Duodenal mucosa (tissue), 2 donors: ENCODE results near the gene MMP15.

ENCODE experiments used
- H3K27ac ChIP-seq: one replicate; pipeline ENCODE4 v1.7.0; 2013; ENCODE audit warnings: low read depth, low read length
- H3K27me3 ChIP-seq, 2 donors: one replicate each; pipeline ENCODE4 v1.7.0; 2013; ENCODE audit warnings: low read length in 2 of 2, control low read depth in 1 of 2; ENCODE audit not compliant: insufficient read depth in 2 of 2, control insufficient read depth in 1 of 2
- H3K36me3 ChIP-seq, 2 donors: one replicate each; pipeline ENCODE4 v1.7.0; 2013; ENCODE audit warnings: low read length in 2 of 2, control low read depth in 1 of 2; ENCODE audit not compliant: insufficient read depth in 2 of 2, control insufficient read depth in 1 of 2
- H3K4me1 ChIP-seq, 2 donors: one replicate each; pipeline ENCODE4 v1.7.0; 2013; ENCODE audit warnings: low read length in 2 of 2, control low read depth in 1 of 2; ENCODE audit not compliant: insufficient read depth in 2 of 2, control insufficient read depth in 1 of 2
- H3K4me3 ChIP-seq, 2 donors: one replicate each; pipeline ENCODE4 v1.7.0; 2013; ENCODE audit warnings: low read length in 2 of 2, low read depth in 1 of 2
- H3K9ac ChIP-seq, 2 donors: one replicate each; pipeline ENCODE4 v1.7.0; 2013; ENCODE audit warnings: low read length in 2 of 2, low read depth in 1 of 2
- H3K9me3 ChIP-seq, 2 donors: one replicate each; pipeline ENCODE4 v1.7.0; 2013; ENCODE audit warnings: low read length in 2 of 2, control low read depth in 1 of 2; ENCODE audit not compliant: control insufficient read depth in 1 of 2

MMP15 gene

DNA sequence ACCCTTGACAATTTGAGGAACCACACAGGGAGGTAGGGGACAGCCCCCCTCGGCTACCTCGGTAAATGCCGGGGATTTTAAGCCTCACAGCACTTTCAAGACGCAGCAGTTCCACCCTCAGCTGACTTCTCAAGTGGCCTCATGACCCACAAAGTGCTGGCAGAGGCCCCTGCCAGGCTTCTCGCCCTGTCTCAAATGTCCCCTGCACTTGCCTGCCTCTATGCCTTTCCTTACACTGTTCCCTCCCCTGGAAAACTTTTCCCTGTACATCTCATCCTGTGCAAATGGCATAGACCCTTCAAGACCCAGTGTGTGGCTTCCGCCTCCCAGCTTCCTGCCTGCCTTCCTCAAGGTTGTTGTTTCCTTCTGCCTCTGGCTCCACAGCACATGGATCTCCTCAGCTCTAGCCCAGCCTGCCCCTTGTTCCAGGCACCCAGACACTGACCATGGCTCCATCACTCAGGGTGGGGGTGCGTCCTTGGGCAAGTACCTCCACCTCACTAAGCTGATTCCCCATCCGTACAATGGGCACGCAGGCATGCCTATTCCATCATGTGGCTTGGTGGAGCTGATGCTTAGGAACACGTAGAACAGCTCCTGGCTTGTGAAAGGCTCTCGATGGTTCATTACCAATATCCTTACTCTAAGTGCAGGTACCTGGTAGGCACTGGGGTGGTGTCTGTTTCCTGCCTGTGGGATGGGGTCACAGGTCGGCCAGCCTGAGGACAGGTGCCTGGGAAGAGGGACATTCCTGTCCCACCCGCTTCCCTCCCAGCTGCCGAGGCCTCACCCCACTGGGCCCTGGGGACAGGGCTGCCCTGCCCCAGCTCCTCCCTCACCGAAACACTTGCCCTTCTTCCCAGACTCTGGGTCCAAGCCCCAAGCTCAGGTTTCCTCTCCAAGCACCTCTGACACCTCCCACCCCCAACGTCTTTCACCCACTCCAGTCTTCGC is 24.0 kb downstream of the MMP15 start:
- Histone ChIP-seq H3K27me3 (no peaks in the 10 kb centered on the region), H3K36me3 (peaks cover 3 to 7% of the 10 kb centered on the region in 2 donors), H3K4me1 (peaks cover 13 to 16% of the 10 kb centered on the region in 2 donors), H3K9ac (no peak overlapping the region), H3K9me3 (no peaks in the 10 kb centered on the region), H3K27ac (no peak overlapping the region), H3K4me3 (no peak overlapping the region)

DNA sequence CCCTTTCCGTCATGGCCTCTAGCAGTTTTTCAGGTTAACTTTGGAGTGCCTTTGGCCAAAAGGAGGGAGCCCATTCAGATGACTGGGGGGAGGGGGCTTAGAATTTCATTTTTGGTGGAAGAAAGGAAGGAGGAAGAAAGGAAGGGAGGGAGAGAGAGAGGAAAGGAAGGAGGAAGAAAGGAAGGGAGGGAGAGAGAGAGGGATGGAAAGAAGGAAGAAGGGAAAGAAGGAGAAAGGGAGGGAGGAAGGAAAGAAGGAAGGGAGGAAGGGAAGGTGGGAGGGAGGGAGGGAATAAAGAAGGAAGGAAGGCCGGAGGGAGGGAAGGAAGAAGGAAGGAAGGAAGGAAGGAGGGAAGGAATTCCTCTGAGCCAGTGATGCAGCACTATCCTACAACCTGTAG is 25.7 kb downstream of the MMP15 start:
- Histone ChIP-seq H3K36me3 (no peaks in the 10 kb centered on the region), H3K27ac (no peak overlapping the region), H3K9ac (no peak overlapping the region), H3K4me3 (no peak overlapping the region), H3K4me1 (peaks cover 10 to 11% of the 10 kb centered on the region in 2 donors), H3K27me3 (no peaks in the 10 kb centered on the region), H3K9me3 (no peaks in the 10 kb centered on the region)

DNA sequence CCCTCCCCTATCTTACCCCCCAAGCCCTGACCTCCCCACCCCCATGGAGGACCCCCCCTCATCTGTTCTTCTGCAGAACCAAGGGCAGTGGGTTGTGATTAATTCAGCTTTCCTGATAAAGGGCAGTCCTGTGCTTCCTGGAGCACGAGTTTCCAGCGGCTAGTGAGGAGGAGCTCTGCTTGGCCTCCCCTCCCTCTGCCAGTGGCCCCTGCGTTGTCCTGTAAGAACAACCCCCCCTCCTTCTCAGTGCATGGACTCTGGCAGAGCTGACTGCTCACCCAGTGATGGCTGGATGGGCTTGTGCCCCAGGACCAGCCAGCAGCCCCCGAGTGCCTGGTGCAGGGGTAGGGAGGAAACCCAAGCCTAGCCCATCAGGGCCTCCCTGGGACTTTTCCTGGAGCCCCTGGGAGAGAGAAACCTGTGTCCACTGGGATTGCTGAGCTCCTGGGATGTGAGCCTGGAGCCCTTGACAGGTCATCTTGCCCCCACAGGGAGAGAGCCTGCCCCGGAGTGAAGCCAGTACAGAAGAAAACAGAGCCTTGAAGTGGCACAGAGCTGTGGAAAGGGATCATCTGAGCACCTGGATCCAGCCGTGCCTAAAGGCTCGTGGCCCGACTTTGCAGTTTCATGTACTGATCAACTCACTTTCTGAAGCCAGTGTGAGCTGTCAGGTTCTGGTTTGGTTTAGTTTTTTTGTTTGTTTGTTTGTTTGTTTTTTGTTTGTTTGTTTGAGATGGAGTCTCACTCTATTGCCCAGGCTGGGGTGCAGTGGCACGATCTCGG is 26.5 kb downstream of the MMP15 start:
- Histone ChIP-seq H3K27me3 (no peaks in the 10 kb centered on the region), H3K4me3 (no peak overlapping the region), H3K36me3 (no peaks in the 10 kb centered on the region), H3K4me1 (peaks cover 3 to 4% of the 10 kb centered on the region in 2 donors), H3K9ac (no peak overlapping the region), H3K9me3 (no peaks in the 10 kb centered on the region), H3K27ac (no peak overlapping the region)

DNA sequence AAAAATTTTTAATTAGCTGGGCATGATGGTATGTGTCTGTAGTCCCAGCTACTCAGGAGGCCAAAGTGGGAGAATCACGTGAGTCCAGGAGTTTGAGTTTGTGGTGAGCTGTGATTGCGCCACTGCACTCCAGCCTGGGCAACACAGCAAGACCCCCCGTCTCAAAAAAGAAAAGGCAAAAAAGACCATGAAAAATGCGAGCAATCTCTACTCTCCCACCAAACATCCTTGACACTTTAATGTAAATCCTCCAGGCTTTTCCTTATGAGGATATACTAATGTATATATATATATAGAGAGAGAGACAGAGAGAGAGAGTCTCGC is 28.1 kb downstream of the MMP15 start:
- Histone ChIP-seq H3K36me3 (no peaks in the 10 kb centered on the region), H3K9me3 (no peaks in the 10 kb centered on the region), H3K27ac (no peak overlapping the region), H3K4me1 (no peaks in the 10 kb centered on the region), H3K4me3 (no peak overlapping the region), H3K27me3 (peaks cover 0 to 6% of the 10 kb centered on the region in 2 donors), H3K9ac (no peak overlapping the region)

DNA sequence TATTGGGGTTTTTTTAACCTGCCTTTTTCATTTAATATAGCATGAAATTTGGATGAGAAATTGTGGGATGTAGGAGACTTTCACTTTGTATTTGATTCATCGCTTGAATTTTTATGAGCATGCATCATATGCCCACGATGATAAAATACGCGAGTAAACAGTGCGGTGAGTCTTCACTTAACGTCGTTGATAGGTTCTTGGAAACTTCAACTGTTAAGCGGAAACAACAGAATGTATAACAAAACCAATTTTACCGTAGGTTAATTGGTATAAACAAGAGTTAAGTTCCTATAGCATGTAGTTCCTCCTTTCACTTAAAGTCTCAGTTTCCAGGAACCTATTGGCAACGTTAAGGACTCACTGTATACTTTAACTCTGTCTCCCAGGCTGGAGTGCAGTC is 28.7 kb downstream of the MMP15 start:
- Histone ChIP-seq H3K9ac (no peak overlapping the region), H3K9me3 (no peaks in the 10 kb centered on the region)

DNA sequence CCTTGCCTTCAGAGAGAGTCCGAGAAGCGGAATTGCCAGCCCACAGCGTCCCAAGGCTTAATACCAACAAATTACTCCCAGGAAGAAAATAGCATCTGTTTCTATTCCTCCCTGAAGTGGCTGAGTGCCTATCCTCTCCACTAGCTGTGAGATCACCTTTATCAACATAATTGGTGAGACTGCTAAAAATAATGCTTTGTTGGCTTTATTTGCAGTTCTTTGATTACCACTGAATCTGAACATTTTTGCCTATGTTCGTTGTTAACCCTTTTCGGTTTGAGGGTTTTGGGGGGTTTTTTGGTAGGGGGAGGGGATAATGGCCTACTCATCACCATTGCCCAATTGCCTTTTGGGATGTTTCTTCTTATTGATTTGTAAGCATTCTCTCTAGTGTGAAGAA is 31.0 kb downstream of the MMP15 start:
- no peak overlapping the region for H3K4me3 ChIP-seq
- H3K27ac ChIP-seq = no peak overlapping the region
- no peaks in the 10 kb centered on the region for H3K36me3 ChIP-seq
- no peaks in the 10 kb centered on the region for H3K4me1 ChIP-seq
- H3K9me3 ChIP-seq = no peaks in the 10 kb centered on the region
- H3K9ac ChIP-seq = no peak overlapping the region
- peaks cover 0 to 6% of the 10 kb centered on the region in 2 donors for H3K27me3 ChIP-seq

More for the DNA sequence above, 28.7 kb downstream of the MMP15 start:
- Histone ChIP-seq H3K4me3 (no peak overlapping the region), H3K27me3 (peaks cover 0 to 6% of the 10 kb centered on the region in 2 donors), H3K36me3 (no peaks in the 10 kb centered on the region), H3K27ac (no peak overlapping the region), H3K4me1 (no peaks in the 10 kb centered on the region)

DNA sequence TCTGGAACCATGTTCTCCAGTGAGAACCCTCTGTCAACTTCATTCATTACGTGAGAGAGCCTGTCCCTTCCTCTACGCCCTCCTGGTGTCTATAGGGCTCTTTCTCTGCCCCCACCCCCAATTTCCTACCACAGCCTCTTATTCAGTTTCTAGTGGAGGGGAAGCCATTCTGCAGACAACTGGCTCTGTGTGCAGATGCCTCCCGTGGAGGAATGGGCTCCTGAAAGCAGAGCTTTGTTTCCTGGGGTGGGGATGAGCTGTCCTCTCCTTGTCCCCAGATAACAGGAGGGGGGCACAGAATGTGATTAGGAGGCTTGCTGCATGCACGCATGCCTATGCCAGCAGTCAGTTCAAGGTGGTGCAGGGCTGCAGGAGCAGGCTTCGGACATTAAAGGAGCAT is 31.6 kb downstream of the MMP15 start:
- H3K27ac ChIP-seq = no peak overlapping the region
- H3K4me3 ChIP-seq = no peak overlapping the region
- no peaks in the 10 kb centered on the region for H3K4me1 ChIP-seq
- H3K9ac ChIP-seq = no peak overlapping the region
- H3K36me3 ChIP-seq = no peaks in the 10 kb centered on the region
- no peaks in the 10 kb centered on the region for H3K9me3 ChIP-seq
- peaks cover 0 to 6% of the 10 kb centered on the region in 2 donors for H3K27me3 ChIP-seq

DNA sequence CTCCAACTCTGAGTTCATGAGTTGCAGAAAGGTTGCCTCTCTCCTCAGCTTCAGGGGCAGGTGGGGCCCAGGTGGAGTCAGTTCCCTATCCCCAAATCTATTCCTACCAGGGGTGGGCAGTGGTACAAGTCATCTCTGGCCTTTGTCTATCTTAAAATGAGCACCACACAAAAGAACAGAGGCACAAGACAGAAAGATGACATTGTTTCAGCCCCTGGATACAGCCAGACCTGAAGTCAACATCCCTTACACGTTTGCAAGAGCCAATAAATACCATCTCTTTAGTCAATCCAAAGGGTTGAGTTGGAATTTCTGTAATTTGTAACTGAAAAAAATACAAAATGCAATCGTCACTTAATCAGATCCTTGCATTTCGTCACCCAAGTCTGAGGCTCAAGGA is 32.2 kb downstream of the MMP15 start:
- H3K27me3 ChIP-seq = peaks cover 0 to 6% of the 10 kb centered on the region in 2 donors
- H3K36me3 ChIP-seq = no peaks in the 10 kb centered on the region
- no peak overlapping the region for H3K27ac ChIP-seq
- H3K9me3 ChIP-seq = no peaks in the 10 kb centered on the region
- H3K9ac ChIP-seq = no peak overlapping the region
- H3K4me3 ChIP-seq = no peak overlapping the region
- no peaks in the 10 kb centered on the region for H3K4me1 ChIP-seq

DNA sequence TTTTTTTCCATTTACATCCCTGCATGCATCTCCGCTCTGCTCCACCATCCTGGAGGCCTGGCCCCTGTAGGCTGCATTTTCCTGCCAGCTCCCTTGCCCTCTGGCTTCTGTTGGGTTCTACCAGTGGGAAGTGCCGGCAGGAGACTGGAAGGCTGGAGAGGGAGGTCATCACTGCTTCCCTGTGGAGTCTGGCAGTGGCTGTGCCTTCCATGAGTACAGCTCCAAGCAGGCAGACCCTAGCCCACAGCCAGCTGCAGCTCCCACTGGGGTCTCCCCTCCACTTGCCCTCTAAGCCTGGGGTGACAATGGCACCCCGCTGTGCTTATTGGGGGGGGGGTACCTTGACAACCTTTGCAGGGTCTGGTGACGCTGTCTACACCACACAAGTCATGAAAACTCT is 37.3 kb downstream of the MMP15 start:
- no peak overlapping the region for H3K4me3 ChIP-seq
- no peaks in the 10 kb centered on the region for H3K4me1 ChIP-seq
- H3K27me3 ChIP-seq = peaks cover 0 to 4% of the 10 kb centered on the region in 2 donors
- no peaks in the 10 kb centered on the region for H3K36me3 ChIP-seq
- H3K9me3 ChIP-seq = no peaks in the 10 kb centered on the region
- H3K27ac ChIP-seq = no peak overlapping the region
- no peak overlapping the region for H3K9ac ChIP-seq

DNA sequence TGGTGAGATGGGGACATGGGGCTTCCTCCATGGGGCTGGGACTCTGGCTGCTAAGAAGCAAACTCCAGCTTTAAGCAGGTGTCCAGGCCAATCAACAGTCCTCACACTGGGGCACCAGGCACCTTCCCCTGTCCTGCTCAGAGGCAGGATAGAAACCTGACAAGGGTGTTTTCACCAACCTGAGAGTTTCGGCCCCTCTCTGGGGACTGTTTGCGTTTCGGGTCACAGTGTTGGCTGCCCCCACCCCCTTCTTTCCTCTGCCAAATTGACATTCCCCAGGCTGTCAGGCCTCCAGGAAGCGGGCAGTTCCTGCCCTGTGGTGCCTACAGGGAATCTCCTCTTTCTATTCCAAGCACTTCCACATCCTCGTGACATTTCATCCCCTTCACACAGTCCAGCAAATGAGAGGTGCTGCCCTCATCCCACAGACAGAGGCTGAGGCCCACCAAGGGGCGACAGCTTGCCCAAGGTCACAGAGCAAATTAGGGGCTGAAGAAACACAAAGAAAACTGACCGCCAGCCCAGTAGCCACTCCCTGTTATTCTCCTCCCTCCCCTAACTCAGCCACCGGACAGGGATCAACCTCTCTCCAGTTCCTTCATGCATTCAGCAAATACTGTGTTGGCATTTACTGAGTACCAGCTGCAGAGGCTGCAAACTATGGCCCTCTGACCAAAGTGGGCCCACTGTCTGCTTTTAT is 38.0 kb downstream of the MMP15 start:
- H3K4me3 ChIP-seq = no peak overlapping the region
- no peak overlapping the region for H3K27ac ChIP-seq

More for the DNA sequence above, 38.0 kb downstream of the MMP15 start:
- no peaks in the 10 kb centered on the region for H3K36me3 ChIP-seq
- no peaks in the 10 kb centered on the region for H3K4me1 ChIP-seq
- H3K9me3 ChIP-seq = no peaks in the 10 kb centered on the region
- H3K27me3 ChIP-seq = no peaks in the 10 kb centered on the region
- no peak overlapping the region for H3K9ac ChIP-seq
